HG03571 (cell line): Measurements from ENCODE around the gene LMBR1.
"Not testable (repeated sequence)": the region's sequence is repeated elsewhere in the genome, so short reads cannot be mapped to it uniquely, and the experiment has no call there.

ENCODE experiments used
- ATAC-seq: cut with Tn5 transposase; IDR thresholded peaks from one replicate; pipeline ENCODE4 v1.9.1; 2021; ENCODE audit not compliant: unreplicated experiment

The LMBR1 gene, protein sequence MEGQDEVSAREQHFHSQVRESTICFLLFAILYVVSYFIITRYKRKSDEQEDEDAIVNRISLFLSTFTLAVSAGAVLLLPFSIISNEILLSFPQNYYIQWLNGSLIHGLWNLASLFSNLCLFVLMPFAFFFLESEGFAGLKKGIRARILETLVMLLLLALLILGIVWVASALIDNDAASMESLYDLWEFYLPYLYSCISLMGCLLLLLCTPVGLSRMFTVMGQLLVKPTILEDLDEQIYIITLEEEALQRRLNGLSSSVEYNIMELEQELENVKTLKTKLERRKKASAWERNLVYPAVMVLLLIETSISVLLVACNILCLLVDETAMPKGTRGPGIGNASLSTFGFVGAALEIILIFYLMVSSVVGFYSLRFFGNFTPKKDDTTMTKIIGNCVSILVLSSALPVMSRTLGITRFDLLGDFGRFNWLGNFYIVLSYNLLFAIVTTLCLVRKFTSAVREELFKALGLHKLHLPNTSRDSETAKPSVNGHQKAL

DNA sequence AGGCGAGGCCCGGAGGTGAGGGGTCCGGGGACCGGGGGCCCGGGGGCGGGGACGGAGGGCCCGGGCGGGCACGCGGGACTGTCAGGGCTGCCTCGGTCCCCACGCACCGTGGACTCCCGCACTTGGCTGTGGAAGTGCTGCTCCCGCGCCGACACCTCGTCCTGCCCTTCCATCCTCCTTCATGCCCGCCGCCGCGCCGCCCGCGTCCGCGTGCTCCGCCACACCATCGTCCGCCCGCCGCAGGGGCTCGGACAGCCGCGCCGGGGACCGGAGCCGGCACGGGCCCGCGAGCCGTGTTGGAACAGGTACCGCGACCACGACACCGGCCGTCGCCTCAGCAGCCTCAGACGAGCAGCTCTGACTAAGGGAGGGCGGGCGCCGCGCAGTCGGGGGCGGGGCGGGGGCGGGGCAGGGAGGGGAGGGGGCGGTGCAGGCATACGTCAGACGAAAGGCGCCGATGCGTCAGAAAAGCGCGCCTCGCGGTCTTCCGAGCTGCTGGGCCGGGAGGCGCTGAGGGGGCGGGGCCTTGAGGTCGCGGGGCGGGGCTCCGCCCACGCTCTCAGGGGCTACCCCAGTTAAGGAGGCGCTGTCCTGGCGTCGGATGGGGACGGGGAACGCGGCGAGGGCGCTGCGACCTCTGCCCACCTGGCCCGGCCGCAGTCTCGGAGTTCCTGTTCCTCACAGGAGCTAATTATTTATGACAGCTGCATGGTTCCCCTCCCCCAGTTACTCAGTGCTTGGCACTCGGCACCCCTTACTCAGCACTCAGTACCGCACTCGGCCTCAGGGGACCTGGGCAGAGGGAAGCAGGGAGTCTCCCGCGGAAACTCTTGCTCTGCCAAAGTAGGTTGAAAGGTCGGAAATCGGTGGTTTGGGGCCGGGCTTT lies at the start of gene LMBR1:
Gene LMBR1 (minus strand): TSS at position 363 of the 886 bp plus-strand sequence. CDS start 190 bp downstream, at position 173.
- peak; percentile 85 for ATAC-seq

DNA sequence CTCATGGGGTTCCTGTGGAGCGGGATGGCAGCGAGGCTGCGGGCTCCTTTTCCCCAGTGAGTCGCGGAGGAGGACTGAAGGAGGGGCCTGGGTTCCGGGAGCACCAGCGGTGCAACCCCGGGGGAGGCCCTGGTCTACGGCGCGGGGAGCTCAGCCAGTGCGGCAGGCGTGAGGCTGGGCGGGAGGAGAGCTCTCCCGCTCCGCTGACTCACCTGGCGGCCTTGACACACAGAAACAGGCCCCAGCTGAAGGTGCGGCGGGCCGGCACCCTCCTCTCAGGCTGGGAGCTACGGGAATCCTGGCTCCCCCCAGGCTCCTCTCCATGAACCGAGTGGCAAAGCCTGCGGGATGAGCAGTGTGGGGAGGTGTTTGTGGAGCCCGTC lies 49.7 kb upstream of the LMBR1 start:
- ATAC-seq = no peak

DNA sequence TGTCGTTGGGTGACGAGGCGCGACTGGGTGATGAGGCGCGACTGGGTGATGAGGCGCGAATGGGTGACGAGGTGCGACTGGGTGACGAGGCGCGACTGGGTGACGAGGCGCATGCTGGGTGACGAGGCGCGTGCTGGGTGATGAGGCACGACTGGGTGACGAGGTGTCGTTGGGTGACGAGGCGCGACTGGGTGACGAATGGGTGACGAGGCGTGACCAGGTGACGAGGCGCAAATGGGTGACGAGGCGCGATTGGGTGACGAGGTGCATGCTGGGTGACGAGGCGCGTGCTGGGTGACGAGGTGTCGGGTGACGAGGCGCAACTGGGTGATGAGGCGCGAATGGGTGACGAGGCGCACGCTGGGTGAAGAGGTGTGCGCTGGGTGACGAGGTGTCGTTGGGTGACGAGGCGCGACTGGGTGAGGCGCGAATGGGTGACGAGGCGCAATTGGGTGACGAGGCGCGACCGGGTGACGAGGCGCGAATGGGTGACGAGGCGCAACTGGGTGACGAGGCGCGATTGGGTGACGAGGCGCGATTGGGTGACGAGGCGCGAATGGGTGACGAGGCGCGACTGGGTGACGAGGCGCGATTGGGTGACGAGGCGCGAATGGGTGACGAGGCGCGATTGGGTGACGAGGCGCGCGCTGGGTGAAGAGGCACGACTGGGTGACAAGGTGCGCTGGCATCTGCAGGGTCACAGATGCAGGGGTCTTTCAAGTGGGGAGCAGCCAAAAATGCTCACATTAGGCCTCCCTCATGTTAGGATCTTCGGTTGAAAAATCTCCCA lies 48.6 kb upstream of the LMBR1 start:
- ATAC-seq = no peak

DNA sequence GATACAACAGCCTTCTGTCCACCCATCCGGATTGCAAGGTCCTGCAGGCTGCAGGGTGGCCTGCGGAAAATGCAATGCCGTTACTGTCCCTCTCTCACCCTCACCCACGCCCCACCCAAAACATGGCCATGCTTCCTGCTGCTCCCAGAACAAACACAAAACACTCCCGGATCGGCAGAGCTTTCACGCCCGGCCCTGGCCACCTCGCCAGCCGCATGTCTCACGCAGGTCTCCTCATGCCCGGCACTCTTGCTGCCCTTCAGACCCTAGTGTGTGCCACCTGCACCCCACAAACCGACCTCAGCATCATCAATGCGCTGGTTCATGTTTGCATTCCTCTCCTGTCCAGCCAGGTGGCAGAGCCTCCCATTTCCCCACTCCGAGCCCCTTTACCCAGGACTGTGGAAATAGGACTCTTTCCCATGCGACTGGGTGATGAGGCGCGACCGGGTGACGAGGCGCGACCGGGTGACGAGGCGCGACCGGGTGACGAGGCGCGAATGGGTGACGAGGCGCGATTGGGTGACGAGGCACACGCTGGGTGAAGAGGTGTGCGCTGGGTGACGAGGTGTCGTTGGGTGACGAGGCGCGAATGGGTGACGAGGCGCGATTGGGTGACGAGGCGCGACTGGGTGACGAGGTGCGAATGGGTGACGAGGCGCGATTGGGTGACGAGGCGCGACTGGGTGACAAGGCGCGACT lies 47.6 kb upstream of the LMBR1 start:
- ATAC-seq = no peak

DNA sequence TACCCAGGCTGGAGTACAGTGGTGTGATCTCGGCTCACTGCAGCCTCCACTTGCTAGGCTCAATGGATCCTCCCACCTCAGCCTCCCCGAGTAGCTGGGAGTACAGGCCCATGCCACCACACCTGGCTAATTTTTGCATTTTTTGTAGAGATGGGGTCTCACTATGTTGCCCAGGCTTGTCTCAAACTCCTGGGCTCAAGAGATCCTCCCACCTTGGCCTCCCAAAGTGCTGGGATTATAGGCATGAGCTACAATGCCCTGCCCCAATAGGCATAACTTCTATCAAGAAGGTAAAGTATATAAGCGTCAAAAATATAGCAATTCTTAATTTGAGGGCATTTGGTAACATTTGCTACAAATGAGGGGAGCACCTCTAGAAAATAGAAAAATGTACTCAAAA lies 43.8 kb upstream of the LMBR1 start:
- ATAC-seq = not testable (repeated sequence)

DNA sequence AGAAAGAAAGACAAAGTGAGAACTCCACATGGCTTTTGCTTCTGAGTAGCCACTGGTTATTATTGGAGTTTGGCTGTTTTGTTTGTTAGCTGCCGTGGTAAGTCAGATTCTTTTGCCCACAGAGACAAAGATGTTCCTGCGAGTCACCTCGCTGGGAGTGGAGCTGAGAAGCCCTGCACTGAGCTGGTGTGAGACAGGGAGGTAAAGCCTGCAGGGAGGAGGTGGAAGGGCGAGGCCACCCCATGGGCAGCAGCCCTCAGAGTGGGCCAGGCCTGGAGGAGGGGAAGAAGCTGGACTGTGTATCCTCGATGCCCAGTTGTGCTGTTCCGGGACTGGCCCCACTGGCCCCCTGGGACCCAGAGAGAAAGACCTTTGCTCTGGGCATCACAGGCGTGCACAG lies 42.3 kb upstream of the LMBR1 start:
- ATAC-seq = no peak

DNA sequence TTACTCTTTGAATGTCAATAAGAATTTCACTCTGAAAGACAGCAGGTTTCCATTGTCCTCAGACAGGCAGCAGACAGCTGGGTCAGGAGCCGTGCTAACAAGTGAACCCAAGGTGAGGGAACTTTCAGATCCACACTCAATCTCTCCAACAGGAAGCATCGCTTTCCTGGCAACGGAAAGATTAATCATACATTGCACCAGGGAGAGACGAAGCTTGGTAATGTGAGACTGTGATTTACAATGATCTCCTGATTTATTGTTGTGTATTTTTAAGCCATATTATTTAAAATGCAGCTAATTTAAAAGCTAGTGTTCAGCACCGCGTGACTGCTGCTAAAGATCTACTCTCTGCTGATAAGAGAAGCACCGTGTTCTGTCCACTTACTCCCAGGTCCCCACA lies 39.0 kb upstream of the LMBR1 start:
- no peak for ATAC-seq

DNA sequence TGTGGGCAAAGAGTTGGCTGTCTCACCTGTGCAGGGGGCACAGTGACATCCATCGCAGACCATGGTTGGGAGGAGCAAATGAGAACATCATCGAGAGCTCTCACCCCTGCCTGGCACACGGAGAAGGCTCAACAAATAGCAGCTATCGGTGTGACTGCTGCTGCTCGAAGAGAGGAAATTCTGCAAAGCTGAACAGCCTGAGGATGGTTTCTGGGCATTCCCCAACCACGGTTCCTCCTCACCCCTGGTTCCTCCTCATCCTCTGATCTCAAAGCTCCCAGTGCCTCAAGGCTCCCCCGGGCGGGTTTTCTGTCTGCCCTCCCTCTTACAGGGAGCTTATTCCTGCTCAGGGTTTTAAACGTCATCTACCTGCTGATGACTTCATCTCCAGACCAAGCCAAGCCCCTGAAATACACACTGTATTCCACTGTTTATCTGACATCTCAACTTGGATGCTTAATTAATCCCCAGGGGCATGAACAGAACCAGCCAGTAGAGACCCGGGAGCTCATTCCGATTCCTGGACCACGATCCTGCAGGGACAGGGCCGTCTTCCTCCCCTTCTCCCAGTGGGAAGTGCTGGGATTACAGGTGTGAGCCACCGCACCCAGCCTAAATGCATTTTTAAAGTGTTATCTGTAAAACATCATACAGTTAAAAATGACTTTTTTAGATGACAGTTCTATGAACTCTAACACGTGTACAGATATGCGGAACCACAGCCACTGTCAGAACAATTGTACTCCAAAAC lies 37.0 kb upstream of the LMBR1 start:
- ATAC-seq = no peak

DNA sequence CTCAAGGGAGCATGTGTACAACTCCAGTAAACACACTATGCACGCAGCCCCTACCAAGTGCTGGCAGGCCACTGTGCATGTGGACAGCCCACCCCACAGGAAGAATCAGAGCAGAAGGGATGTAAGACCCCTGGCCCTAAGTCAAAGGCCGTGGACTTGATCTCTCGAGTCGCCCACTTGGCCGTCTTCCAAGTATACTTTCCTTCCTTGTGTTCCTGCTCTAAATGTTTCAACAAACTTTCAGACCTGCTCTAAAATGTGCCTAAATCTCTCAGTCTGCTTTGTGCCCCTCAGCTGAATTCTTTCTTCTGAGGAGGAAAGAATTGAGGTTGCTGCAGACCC lies 35.4 kb upstream of the LMBR1 start:
- no peak for ATAC-seq

DNA sequence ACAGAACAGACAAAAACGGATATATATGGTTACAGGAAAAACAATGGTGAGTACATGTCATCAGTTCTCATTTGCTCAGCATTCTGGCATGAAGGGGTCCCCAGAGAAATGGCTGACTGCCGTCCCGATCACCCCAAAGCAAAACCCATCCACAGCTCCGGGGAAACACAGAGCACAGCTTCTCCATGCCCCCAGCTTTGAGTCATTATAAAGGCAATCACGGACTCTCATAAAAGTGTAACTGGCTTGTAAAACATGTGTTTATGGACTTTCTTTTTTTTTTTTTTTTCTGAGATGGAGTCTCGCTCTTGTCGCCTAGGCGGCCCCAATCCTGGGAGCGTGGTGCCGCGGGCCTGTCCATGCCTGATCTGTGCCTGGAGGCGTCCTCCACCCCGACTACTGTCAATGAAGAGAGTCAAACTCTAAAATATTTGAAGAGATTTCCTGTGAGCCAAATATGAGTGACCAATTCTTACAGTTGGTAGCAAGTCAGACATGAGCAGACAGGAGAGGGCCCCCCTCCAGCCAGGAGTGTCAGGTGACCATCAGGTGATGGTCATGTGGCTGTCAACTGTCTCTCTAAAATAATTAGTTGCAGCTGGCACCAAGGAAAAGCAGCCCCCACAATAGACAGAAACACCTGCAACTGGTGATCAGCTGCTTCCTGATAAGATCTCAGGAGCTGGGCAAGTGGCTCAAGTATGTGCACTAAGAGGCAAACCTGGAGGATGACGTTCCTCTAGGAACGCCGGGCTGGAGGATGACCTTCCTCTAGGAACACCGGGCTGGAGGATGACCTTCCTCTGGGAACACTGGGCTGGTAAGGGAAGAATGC lies 34.8 kb upstream of the LMBR1 start:
- ATAC-seq = no peak

DNA sequence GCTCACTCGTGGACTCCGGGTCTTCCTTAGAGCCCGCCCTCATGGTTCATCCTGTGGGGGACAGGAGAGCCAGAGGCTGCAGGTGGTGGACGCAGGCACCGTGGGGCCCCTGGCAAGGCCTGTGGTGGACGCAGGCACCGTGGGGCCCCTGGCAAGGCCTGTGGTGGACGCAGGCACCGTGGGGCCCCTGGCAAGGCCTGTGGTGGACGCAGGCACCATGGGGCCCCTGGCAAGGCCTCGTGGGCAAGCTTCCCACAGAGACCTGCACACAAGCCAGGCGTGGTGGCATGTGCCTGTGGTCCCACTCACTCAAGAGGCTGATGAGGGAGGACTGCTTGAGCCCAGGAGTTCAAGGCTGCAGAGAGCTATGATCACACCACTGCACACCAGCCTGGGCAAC lies 32.8 kb upstream of the LMBR1 start:
- not testable (repeated sequence) for ATAC-seq

DNA sequence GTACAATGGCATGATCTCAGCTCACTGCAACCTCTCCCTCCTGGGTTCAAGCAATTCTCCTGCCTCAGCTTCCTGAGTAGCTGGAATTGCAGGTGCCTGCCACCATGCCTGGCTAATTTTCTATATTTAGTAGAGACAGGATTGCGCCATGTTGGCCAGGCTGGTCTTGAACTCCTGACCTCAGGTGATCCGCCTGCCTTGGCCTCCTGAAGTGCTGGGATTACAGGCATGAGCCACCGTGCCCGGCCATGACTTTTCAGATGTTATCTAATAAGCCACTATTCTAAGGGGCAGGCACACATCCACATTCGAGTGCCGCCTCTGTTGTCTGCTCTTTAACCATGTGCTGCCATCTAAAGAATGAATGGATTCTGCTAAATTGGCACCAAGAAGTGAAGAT lies 29.3 kb upstream of the LMBR1 start:
- ATAC-seq = not testable (repeated sequence)

DNA sequence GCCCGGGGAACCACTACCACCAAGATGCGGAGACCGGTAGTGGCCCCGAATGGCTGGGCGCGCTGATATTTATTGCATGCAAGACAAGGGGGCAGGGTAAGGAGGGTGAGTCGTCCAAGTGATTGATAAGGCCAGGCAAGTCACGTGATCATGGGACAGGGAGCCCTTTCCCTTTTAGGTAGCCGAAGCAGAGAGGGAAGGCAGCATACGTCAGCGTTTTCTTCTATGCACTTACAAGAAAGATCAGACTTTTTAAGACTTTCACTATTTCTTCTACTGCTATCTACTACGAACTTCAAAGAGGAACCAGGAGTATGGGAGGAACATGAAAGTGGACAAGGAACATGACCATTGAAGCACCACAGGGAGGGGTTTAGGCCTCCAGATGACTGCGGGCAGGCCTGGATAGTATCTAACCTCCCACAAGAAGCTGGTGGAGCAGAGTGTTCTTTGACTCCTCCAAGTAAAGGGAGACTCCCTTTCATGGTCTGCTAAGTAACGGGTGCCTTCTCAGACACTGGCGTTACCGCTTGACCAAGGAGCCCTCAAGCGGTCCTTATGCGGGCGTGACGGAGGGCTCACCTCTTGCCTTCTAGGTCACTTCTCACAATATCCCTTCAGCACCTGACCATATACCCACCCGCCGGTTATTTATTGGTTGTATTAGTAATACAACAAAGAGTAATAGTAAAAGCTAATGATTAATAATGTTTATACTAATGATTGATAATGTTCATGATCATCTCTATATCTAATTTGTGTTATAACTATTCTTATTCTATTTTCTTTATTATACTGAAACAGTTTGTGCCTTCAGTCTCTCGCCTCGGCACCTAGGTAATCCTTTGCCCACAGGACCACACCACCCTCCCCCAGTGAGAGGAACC lies 27.7 kb upstream of the LMBR1 start:
- not testable (repeated sequence) for ATAC-seq

DNA sequence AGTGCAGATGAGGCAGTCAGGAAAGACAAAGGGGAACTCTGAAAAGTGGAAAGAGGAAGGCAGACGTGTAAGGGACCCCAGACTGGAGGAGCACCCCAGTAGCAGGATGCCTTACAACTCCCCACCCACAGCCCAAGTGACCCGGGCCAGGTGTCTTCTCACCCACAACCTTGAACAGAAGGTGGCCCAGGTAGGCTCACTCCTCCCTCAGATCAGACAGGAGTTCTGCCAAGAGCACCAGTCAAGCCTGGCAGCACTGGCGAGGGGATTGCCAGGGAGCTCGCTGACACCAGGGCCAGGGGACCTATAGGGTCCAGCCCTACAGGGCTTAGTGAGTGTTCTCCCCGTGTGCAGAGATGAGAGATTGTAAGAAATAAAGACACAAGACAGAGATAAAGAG lies 27.1 kb upstream of the LMBR1 start:
- no peak for ATAC-seq

DNA sequence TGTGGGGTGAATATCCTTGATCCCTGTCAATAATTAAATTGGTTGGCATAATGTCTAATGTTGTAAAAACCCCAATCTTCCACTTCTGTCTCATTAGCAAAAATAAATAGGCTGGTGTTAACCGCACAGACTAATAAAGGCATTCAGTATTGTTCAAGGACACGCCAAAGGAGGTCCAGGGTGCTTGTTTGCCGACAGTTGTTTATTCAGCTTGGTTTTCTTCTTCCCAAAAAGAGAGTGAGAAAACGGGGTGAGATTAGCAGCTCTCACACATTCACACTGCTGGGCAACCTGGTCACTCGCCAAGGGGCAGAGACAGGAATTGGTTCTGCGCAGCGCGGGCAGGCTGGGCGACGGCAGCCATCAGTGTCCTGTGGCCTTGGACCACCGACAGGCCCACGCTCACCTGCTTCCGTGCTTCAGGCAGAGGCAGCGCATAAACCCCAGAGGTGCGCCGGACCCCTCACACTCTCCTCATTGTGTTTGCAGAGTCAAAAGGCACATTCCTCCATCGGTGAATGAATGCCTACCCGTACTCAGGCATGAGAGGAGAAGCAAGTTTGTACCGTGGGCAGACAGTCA lies 26.2 kb upstream of the LMBR1 start:
- ATAC-seq = no peak

DNA sequence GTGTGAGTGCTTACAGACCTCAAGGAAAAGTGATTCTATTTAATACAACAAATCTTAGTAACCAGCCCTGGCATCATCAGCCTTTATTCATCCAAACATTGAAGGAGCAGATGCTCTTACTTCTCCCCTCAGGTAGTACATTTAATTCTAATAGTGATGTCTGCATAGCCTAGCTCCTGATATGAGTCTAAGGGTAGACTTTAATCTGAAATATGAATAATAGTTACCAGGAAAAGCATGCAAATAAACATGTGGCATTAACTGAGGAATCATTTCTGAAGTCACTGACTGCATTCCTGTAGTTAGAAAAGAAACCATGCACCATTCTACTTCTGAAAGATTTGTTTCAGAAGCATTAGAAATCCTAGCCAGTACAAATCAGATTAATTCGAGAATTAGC lies 25.7 kb upstream of the LMBR1 start:
- no peak for ATAC-seq

DNA sequence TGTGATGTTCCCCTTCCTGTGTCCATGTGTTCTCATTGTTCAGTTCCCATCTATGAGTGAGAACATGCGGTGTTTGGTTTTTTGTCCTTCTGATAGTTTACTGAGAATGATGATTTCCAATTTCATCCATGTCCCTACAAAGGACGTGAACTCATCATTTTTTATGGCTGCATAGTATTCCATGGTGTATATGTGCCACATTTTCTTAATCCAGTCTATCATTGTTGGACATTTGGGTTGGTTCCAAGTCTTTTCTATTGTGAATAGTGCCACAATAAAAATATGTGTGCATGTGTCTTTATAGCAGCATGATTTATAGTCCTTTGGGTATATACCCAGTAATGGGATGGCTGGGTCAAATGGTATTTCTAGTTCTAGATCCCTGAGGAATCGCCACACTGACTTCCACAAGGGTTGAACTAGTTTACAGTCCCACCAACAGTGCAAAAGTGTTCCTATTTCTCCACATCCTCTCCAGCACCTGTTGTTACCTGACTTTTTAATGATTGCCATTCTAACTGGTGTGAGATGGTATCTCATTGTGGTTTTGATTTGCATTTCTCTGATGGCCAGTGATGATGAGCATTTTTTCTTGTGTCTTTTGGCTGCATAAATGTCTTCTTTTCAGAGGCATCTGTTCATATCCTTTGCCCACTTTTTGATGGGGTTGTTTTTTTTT lies 16.7 kb upstream of the LMBR1 start:
- not testable (repeated sequence) for ATAC-seq
